ENCODE results near the gene PHLDB3. TPM values are rescaled to one million over a fixed set of nuclear protein-coding genes. Genes with fewer than 3 reads are reported as not detected.

PHLDB3 gene
- total and polyA plus RNA-seq, 2 donors (not counting 3 experiments of a cell fraction or from before 2014, with no cell fraction given) = 5.5 to 12.0 TPM

- FAIRE-seq (no peak), DNase-seq (ENCODE audit: low read depth, low spot score) (no peak)
- BruUV-seq (replicated peaks) = no TSS peak
- Histone ChIP-seq H3K79me2 (ENCODE audit: control insufficient read depth, insufficient read depth, low read length) (no peaks in the 10 kb centered on the region), H3K4me1 (ENCODE audit: control insufficient read depth, extremely low read depth, insufficient read depth, low read length) (no peaks in the 10 kb centered on the region), H2AFZ (ENCODE audit: low read depth, low read length) (no peak overlapping the region), H3K9me3 (replicated peaks; ENCODE audit: control insufficient read depth, insufficient read depth, low read length) (no peaks in the 10 kb centered on the region), H3K27ac (ENCODE audit: insufficient read depth, low read depth, low read length) (no peak overlapping the region), H3K4me2 (ENCODE audit: insufficient read depth, low read length) (no peak overlapping the region), H3K4me3 (replicated peaks in 1 of 3; ENCODE audit: insufficient read depth in 1 of 3, low read depth in 1 of 3, low read length in 3 of 3) (no peak overlapping the region), H3K9me1 (replicated peaks; ENCODE audit: control insufficient read depth, extremely low read depth, insufficient read depth, low read length) (no peaks in the 10 kb centered on the region), H3K36me3 (ENCODE audit: control insufficient read depth in 2 of 2, extremely low read depth in 1 of 2, insufficient read depth in 2 of 2, low read length in 2 of 2) (no peaks in the 10 kb centered on the region), H4K20me1 (replicated peaks; ENCODE audit: control insufficient read depth, extremely low read depth, insufficient read depth, low read length) (no peaks in the 10 kb centered on the region), H3K9ac (replicated peaks; ENCODE audit: extremely low read depth, insufficient read depth, low read length) (no peak overlapping the region), H3K27me3 (ENCODE audit: control insufficient read depth in 2 of 2, insufficient read depth in 2 of 2, low read length in 2 of 2) (no peaks in the 10 kb centered on the region)
- POLR2A ChIA-PET = no interaction called here
- dilution Hi-C loops (cut with MboI; ENCODE audit: extremely low pct_ligation_motif_present, low sequenced_read_pairs) (no loop called here), intact Hi-C loops (cut with micrococcal nuclease) (no loop called here)
- CTCF ChIA-PET = interaction anchor here (0.9 to 3.5 kb wide), 7 partner anchors 9 to 1000 kb away, joined by 3 to 28 read pairs (median 3); partner anchors contain the start of gene PHLDB3
- TF ChIP-seq CTCF (IDR thresholded peaks at IDR 0.05; ENCODE audit: extremely low read depth in 1 of 2, insufficient read depth in 1 of 2, low read depth in 1 of 2, low read length in 2 of 2) (no peak), FOS (IDR thresholded peaks at IDR 0.05; ENCODE audit: borderline replicate concordance, insufficient read depth, low read length) (peak; percentile 43), GATA2 (IDR thresholded peaks at IDR 0.05; ENCODE audit: insufficient read depth, insufficient read length, low read depth, low read length) (no peak), JUN (IDR thresholded peaks at IDR 0.05; ENCODE audit: borderline replicate concordance, insufficient read depth, insufficient read length, low read depth) (no peak), EZH2 (IDR thresholded peaks at IDR 0.05; ENCODE audit: borderline replicate concordance, low read depth, low read length, severe bottlenecking) (no peak), MAX (IDR thresholded peaks at IDR 0.05; ENCODE audit: insufficient read depth, insufficient read length) (no peak)
These were observed 65.4 kb downstream of the PHLDB3 start for GRCh38 chr19:43439032-43439708.
